Activated T-helper 9 cell treated with anti-CD3 and anti-CD28 coated beads, Interleukin-2, amount 50 U/mL, for 16 hours (primary cell): ENCODE results near the gene PRKCE.

Source experiments
- DNase-seq: peaks from one replicate; pipeline ENCODE4 v3.0.0-alpha.2; 2020; ENCODE audit warnings: low read depth

PRKCE gene

GRCh38 chr2:46170026-46170425 is 518.6 kb downstream of the PRKCE start:
- no peak for DNase-seq

- DNase-seq = no peak
Observed at GRCh38 chr2:46170611-46171350, 519.3 kb downstream of the PRKCE start.

GRCh38 chr2:46171411-46171953 is 520.0 kb downstream of the PRKCE start:
- no peak for DNase-seq

- no peak for DNase-seq
Observed at GRCh38 chr2:46171996-46172546, 520.6 kb downstream of the PRKCE start.

- no peak for DNase-seq
Observed at GRCh38 chr2:46173030-46173429, 521.6 kb downstream of the PRKCE start.

- no peak for DNase-seq
Observed at GRCh38 chr2:46173636-46174250, 522.3 kb downstream of the PRKCE start.

- DNase-seq = no peak
Observed at GRCh38 chr2:46174345-46175170, 523.1 kb downstream of the PRKCE start.

GRCh38 chr2:46175419-46175818 is 523.9 kb downstream of the PRKCE start:
- no peak for DNase-seq

GRCh38 chr2:46177461-46178089 is 526.1 kb downstream of the PRKCE start:
- DNase-seq = no peak

- DNase-seq = peak; percentile 8
Observed at GRCh38 chr2:46179037-46179621, 527.7 kb downstream of the PRKCE start.

- DNase-seq = no peak
Observed at GRCh38 chr2:46180189-46180588, 528.7 kb downstream of the PRKCE start.

- DNase-seq = no peak
Observed at GRCh38 chr2:46181306-46181705, 529.8 kb downstream of the PRKCE start.

GRCh38 chr2:46181789-46182530 is 530.5 kb downstream of the PRKCE start:
- DNase-seq = no peak

- no peak for DNase-seq
Observed at GRCh38 chr2:46183426-46183825, 532.0 kb downstream of the PRKCE start.

- DNase-seq = no peak
Observed at GRCh38 chr2:46184794-46185583, 533.5 kb downstream of the PRKCE start.

- peak; percentile 13 for DNase-seq
Observed at GRCh38 chr2:46187112-46187618, 535.7 kb downstream of the PRKCE start.

- no peak for DNase-seq
Observed at GRCh38 chr2:46188041-46188716, 536.7 kb downstream of the PRKCE start.

- DNase-seq = no peak
Observed at GRCh38 chr2:46193356-46193755, 541.9 kb downstream of the PRKCE start.

- no peak for DNase-seq
Observed at GRCh38 chr2:46193855-46194254, 542.4 kb downstream of the PRKCE start.
